ENCODE data around the gene DAZAP2. TPM values are rescaled to one million over a fixed set of nuclear protein-coding genes. Genes with fewer than 3 reads are reported as not detected.

Gene DAZAP2
- total and polyA plus RNA-seq, 2 of the 13 experiments (the other 11 are each of a cell fraction or from before 2014, with no cell fraction given), result 64.5 to 222 TPM

DNA sequence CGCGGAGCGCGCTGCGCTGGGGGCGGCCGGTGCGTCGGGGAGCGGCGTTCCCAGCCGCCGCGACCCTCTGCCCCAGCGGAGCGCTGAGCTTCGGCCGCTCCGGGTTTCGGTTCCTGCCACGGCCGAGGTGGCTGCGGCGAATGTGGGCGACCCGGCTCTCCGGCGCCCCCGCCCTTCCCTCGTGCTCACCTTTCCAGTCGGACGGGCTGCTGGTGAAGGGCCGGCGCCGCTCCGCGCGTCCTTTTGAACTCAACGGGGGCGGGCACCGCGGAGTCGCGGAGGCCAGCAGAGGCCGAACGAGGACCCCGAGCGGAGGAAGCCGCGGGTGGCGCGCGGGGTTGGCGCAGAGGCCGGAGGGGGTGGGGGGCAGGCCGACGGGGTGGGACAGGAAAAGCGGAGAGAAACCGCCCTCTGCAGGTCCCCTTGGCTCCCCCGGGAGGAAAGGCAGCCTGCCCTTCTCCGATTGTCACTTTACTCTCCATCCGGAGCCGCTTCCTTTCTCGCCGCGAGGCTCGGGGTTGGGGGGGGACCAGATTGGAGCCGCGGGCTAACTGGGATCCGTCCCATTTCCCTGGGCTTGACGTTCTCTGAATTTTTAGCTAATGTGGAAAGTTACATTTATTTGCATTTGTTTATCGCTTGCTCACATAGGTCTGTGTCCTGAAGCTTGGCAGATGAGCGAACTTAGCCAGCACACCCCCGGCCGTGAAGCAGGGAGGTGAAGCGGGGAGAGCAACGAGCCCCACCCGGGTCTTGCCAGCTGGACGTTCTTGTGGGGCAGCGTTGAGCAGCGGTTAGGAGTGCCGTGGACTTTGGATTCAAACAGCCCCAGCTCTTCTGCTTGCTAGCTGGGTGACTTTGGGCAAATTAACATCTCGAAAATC is 31.7 kb downstream of the DAZAP2 start, which contains the start of gene SMAGP (continued):
- TF ChIP-seq MYC (CRISPR knock-in tag; IDR thresholded peaks at IDR 0.05; ENCODE audit: borderline replicate concordance) (peak; percentile 30; the same call in 1 of the 2 replicates), ELF3 (CRISPR knock-in tag; IDR thresholded peaks at IDR 0.05) (peak; percentile 60; the same call in 1 of the 2 replicates), ZNF292 (CRISPR knock-in tag; IDR thresholded peaks at IDR 0.05; ENCODE audit: borderline replicate concordance, low read depth) (peak; percentile 46; the same call in 1 of the 2 replicates), ZNF737 (CRISPR knock-in tag; IDR thresholded peaks at IDR 0.05; ENCODE audit: borderline replicate concordance) (no peak), PHF8 (CRISPR knock-in tag; IDR thresholded peaks at IDR 0.05) (peak; percentile 69), ZNF431 (CRISPR knock-in tag; IDR thresholded peaks at IDR 0.05; ENCODE audit: borderline replicate concordance, low read depth) (0 out of 2 replicates have a peak, but pooled peaks have one; percentile 39), ZNF543 (CRISPR knock-in tag; IDR thresholded peaks at IDR 0.05) (0 out of 2 replicates have a peak, but pooled peaks have one; percentile 41), ZNF30 (CRISPR knock-in tag; IDR thresholded peaks at IDR 0.05) (no peak), AGO1 (IDR thresholded peaks at IDR 0.05; ENCODE audit: low read depth, low read length, poor library complexity, severe bottlenecking) (no peak), RBM39 (IDR thresholded peaks at IDR 0.05; ENCODE audit: low read depth, low read length, poor library complexity, severe bottlenecking) (peak; percentile 18), SALL2 (CRISPR knock-in tag; IDR thresholded peaks at IDR 0.05) (0 out of 2 replicates have a peak, but pooled peaks have one; percentile 6), ZMAT3 (CRISPR knock-in tag; conservative IDR thresholded peaks at IDR 0.05) (0 out of 2 replicates have a peak, but pooled peaks have one; percentile 49), POLR2G (IDR thresholded peaks at IDR 0.05; ENCODE audit: low read depth, low read length) (peak; percentile 48; the same call in 1 of the 2 replicates), SALL1 (CRISPR knock-in tag; IDR thresholded peaks at IDR 0.05) (no peak), YEATS4 (CRISPR knock-in tag; IDR thresholded peaks at IDR 0.05; ENCODE audit: borderline replicate concordance) (peak; percentile 75; the same call in 1 of the 2 replicates), ZSCAN21 (CRISPR knock-in tag; IDR thresholded peaks at IDR 0.05; ENCODE audit: borderline replicate concordance) (0 out of 2 replicates have a peak, but pooled peaks have one; percentile 0), SAP130 (CRISPR knock-in tag; IDR thresholded peaks at IDR 0.05; ENCODE audit: low read depth) (peak; percentile 44), ZNF670 (CRISPR knock-in tag; IDR thresholded peaks at IDR 0.05; ENCODE audit: borderline replicate concordance) (0 out of 2 replicates have a peak, but pooled peaks have one; percentile 4), ZNF282 (IDR thresholded peaks at IDR 0.05; ENCODE audit: partially characterized antibody) (no peak)
- TF ChIP-seq, protein P1, sequence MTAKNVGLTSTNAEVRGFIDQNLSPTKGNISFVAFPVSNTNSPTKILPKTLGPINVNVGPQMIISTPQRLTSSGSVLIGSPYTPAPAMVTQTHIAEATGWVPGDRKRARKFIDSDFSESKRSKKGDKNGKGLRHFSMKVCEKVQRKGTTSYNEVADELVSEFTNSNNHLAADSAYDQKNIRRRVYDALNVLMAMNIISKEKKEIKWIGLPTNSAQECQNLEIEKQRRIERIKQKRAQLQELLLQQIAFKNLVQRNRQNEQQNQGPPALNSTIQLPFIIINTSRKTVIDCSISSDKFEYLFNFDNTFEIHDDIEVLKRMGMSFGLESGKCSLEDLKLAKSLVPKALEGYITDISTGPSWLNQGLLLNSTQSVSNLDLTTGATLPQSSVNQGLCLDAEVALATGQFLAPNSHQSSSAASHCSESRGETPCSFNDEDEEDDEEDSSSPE (CRISPR knock-in tag; IDR thresholded peaks at IDR 0.05), result peak; percentile 72
- TF ChIP-seq, protein P2, sequence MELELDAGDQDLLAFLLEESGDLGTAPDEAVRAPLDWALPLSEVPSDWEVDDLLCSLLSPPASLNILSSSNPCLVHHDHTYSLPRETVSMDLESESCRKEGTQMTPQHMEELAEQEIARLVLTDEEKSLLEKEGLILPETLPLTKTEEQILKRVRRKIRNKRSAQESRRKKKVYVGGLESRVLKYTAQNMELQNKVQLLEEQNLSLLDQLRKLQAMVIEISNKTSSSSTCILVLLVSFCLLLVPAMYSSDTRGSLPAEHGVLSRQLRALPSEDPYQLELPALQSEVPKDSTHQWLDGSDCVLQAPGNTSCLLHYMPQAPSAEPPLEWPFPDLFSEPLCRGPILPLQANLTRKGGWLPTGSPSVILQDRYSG (CRISPR knock-in tag; IDR thresholded peaks at IDR 0.05), result no peak
- TF ChIP-seq, protein P3, sequence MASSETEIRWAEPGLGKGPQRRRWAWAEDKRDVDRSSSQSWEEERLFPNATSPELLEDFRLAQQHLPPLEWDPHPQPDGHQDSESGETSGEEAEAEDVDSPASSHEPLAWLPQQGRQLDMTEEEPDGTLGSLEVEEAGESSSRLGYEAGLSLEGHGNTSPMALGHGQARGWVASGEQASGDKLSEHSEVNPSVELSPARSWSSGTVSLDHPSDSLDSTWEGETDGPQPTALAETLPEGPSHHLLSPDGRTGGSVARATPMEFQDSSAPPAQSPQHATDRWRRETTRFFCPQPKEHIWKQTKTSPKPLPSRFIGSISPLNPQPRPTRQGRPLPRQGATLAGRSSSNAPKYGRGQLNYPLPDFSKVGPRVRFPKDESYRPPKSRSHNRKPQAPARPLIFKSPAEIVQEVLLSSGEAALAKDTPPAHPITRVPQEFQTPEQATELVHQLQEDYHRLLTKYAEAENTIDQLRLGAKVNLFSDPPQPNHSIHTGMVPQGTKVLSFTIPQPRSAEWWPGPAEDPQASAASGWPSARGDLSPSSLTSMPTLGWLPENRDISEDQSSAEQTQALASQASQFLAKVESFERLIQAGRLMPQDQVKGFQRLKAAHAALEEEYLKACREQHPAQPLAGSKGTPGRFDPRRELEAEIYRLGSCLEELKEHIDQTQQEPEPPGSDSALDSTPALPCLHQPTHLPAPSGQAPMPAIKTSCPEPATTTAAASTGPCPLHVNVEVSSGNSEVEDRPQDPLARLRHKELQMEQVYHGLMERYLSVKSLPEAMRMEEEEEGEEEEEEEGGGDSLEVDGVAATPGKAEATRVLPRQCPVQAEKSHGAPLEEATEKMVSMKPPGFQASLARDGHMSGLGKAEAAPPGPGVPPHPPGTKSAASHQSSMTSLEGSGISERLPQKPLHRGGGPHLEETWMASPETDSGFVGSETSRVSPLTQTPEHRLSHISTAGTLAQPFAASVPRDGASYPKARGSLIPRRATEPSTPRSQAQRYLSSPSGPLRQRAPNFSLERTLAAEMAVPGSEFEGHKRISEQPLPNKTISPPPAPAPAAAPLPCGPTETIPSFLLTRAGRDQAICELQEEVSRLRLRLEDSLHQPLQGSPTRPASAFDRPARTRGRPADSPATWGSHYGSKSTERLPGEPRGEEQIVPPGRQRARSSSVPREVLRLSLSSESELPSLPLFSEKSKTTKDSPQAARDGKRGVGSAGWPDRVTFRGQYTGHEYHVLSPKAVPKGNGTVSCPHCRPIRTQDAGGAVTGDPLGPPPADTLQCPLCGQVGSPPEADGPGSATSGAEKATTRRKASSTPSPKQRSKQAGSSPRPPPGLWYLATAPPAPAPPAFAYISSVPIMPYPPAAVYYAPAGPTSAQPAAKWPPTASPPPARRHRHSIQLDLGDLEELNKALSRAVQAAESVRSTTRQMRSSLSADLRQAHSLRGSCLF (CRISPR knock-in tag; IDR thresholded peaks at IDR 0.05; ENCODE audit: borderline replicate concordance), result no peak

Measured in HepG2 (cell line).